Right lobe of liver (tissue), 6 donors: ENCODE results near the gene INPP5D. TPM values are rescaled to one million over a fixed set of nuclear protein-coding genes. Genes with fewer than 3 reads are reported as not detected.

Experiments used
- ATAC-seq, 4 donors: fragments of 200-7000 bp; cut with Tn5 transposase; one replicate each; pipeline ENCODE4 v1.9.1; 2020; ENCODE audit warnings: mild to moderate bottlenecking in 4 of 4, moderate library complexity in 4 of 4
- DNase-seq, 3 donors: peaks; one replicate each; pipeline ENCODE4 v3.0.0-alpha.2; 2020
- H3K27ac ChIP-seq, 3 donors: fragments of 200-600 bp; one replicate each; pipeline ENCODE4 v1.8.0; 2022
- H3K27me3 ChIP-seq, 2 donors: fragments of 200-600 bp; one replicate each; pipeline ENCODE4 v1.8.0; 2022
- H3K36me3 ChIP-seq, 4 donors: fragments of 200-600 bp; sonication (generic) in 1 of 4; one replicate each; pipeline versions ENCODE4 v1.5.1 to v1.8.0; 2017 to 2022; ENCODE audit warnings: control low read depth in 1 of 4
- H3K4me1 ChIP-seq, 4 donors: fragments of 200-600 bp; sonication (generic) in 1 of 4; one replicate each; pipeline versions ENCODE4 v1.5.1 to v1.8.0; 2017 to 2022; ENCODE audit warnings: control low read depth in 1 of 4
- H3K4me3 ChIP-seq, 3 donors: fragments of 200-600 bp; one replicate each; pipeline ENCODE4 v1.8.0; 2022
- H3K9me3 ChIP-seq, 4 donors: fragments of 200-600 bp; sonication (generic) in 1 of 4; one replicate each; pipeline versions ENCODE4 v1.5.1 to v1.8.0; 2017 to 2022; ENCODE audit warnings: control low read depth in 1 of 4
- POLR2A ChIP-seq: fragments of 450-650 bp; IDR thresholded peaks from one replicate; pipeline ENCODE4 v1.6.1; 2017; ENCODE audit warnings: antibody characterized with exemption, mild to moderate bottlenecking
- WGBS: methylation state at CpG from one replicate; pipeline ENCODE4 v1.1.6; 2018; ENCODE audit warnings: low coverage, low lambda C conversion rate; ENCODE audit not compliant: insufficient coverage; ENCODE audit errors: missing lambda C conversion rate; 5-methylcytosine and 5-hydroxymethylcytosine counted together
- intact Hi-C, 2 donors: fragments of 100-400 bp; cut with DNase I; formaldehyde crosslinking; loops; one replicate each; pipeline versions ENCODE4 v1.11.2 to v1.14.1; 2022
- total RNA-seq, 6 experiments: library from RNA; depleted of rRNA in 2 of 6; stranded (reverse); fragments of >200 nt in 2 of 6; fragmentation: NEBNext Ultra II Directional in 3 of 6; extraction: Animal tissue kit (Norgen Biotek cat#: 25700) in 3 of 6; gene quantifications; one replicate each; pipeline versions ENCODE4 v1.1.0 to v1.2.4, GENCODE V29; 2016 to 2023
- TF ChIP-seq, protein P1 (sequence below), 4 donors: fragments of 200-600 bp in 3 of 4; fragments of 450-650 bp in 1 of 4; IDR thresholded peaks; one replicate each; pipeline versions ENCODE4 v1.5.1 to v1.8.0; 2016 to 2022; ENCODE audit warnings: antibody characterized with exemption in 4 of 4, mild to moderate bottlenecking in 2 of 4
- donor health status: DM: no; HTN: yes; CAD: no.
- donor health status: DM: no; HTN: no; CAD: no.
- donor health status: DM: no; HTN: no; CAD: no.
- donor health status: DM: no; HTN: yes; CAD: no.
- donor health status: DM: no; HTN: yes; CAD: no.

Gene INPP5D
- total RNA-seq, 6 experiments from 2014 or later: 3.5 to 8.1 (median 5.5) TPM

DNA sequence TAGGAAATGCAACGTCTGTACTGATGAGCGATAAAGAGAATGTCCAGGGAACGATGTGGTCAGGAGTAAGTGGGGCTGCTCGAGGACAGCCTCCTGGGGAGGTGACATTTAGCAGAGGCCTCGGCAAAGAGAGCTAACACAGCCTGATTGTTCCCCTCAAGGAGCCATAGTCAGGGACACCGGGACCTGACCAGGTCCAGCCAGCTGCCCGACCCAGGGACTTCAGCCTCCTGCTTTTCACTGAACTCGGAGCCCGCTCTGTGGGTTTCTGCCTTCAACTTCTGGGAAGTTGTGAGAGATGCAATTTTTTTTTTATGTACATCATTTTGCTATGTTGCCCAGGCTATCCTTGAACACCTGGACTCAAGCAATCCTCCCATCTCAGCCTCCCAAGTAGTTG, 17.6 kb upstream of the INPP5D start:
- H3K36me3 ChIP-seq: no peaks in the 10 kb centered on the region
- TF ChIP-seq, protein P1, sequence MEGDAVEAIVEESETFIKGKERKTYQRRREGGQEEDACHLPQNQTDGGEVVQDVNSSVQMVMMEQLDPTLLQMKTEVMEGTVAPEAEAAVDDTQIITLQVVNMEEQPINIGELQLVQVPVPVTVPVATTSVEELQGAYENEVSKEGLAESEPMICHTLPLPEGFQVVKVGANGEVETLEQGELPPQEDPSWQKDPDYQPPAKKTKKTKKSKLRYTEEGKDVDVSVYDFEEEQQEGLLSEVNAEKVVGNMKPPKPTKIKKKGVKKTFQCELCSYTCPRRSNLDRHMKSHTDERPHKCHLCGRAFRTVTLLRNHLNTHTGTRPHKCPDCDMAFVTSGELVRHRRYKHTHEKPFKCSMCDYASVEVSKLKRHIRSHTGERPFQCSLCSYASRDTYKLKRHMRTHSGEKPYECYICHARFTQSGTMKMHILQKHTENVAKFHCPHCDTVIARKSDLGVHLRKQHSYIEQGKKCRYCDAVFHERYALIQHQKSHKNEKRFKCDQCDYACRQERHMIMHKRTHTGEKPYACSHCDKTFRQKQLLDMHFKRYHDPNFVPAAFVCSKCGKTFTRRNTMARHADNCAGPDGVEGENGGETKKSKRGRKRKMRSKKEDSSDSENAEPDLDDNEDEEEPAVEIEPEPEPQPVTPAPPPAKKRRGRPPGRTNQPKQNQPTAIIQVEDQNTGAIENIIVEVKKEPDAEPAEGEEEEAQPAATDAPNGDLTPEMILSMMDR (IDR thresholded peaks at IDR 0.05): no peak
- no peak for TF ChIP-seq POLR2A
- no CpG with 5 or more reads among the region's 9 CpGs for WGBS
- H3K9me3 ChIP-seq: no peaks in the 10 kb centered on the region
- H3K27ac ChIP-seq: no peak overlapping the region
- intact Hi-C loops: no loop called here
- H3K27me3 ChIP-seq: no peaks in the 10 kb centered on the region
- DNase-seq (no peak), ATAC-seq (no peak)
- no peak overlapping the region for H3K4me3 ChIP-seq
- H3K4me1 ChIP-seq: peaks cover 0 to 5% (median 0%) of the 10 kb centered on the region in 4 donors

DNA sequence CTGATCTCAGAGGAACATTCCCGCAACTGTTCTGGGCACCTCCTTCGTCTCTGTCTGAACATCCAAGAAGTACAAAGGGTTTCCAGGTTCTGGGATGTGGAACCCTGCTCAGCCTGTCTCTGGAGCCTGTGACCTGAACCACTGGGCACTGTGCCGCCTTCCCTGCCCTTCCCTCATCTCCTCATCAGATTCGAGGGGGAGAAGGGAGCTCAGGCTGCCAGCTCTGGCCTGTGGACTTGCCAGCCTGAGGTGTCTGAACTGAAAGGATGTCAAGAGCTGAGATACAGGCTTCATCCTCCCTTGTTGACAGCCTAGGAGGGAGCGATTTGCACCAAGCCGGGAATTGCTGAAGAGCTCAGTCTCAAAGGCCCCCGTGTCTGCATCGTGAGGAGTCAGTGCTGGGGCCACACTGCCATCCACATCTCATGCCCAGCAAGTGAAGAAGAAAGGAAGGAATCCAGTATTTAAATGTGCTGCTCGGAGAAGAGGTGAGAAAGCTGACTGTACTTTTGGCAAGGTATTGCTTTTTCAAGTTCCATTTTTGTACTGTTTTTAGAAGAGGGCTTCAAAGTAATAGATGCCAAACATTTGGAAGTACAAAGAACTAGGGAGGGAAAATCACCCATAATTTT, 15.1 kb upstream of the INPP5D start:
- WGBS: 74% methylated on average over 4 of the region's 9 CpGs
- ATAC-seq: no peak
- DNase-seq: no peak

DNA sequence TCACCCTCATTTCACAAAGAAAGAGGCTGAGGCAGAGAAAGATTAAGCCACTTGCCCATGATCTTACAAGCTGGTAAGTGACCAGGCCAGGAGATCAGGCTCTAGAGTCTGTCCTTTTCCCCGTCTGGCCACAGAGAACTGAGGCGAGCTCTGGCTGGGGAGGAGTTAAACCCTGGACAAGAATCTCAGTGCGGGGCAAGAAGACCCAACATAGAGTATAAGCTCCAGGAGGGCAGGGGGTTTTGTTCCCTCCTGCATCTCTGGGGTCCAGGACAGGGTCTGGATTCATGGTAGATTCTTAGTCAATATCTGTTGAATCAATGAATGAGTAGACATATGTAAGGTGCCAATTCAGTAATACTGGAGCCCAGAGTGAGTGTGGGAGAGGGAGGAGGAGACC, 12.9 kb upstream of the INPP5D start:
- no peak for ATAC-seq
- Histone ChIP-seq H3K9me3 (no peaks in the 10 kb centered on the region), H3K27me3 (no peaks in the 10 kb centered on the region), H3K27ac (no peak overlapping the region), H3K4me1 (peaks cover 0 to 5% (median 0%) of the 10 kb centered on the region in 4 donors), H3K4me3 (no peak overlapping the region), H3K36me3 (no peaks in the 10 kb centered on the region)
- 94% methylated on average over 3 of the region's 3 CpGs for WGBS
- no peak for DNase-seq
- intact Hi-C loops: no loop called here
- TF ChIP-seq, protein P1 (IDR thresholded peaks at IDR 0.05): no peak
- TF ChIP-seq POLR2A: no peak

More for the DNA sequence above, 15.1 kb upstream of the INPP5D start:
- Histone ChIP-seq H3K27me3 (no peaks in the 10 kb centered on the region), H3K27ac (no peak overlapping the region), H3K9me3 (no peaks in the 10 kb centered on the region), H3K4me1 (peaks cover 0 to 5% (median 0%) of the 10 kb centered on the region in 4 donors), H3K4me3 (no peak overlapping the region), H3K36me3 (no peaks in the 10 kb centered on the region)
- TF ChIP-seq POLR2A: no peak
- TF ChIP-seq, protein P1 (IDR thresholded peaks at IDR 0.05): no peak
- intact Hi-C loops: no loop called here

DNA sequence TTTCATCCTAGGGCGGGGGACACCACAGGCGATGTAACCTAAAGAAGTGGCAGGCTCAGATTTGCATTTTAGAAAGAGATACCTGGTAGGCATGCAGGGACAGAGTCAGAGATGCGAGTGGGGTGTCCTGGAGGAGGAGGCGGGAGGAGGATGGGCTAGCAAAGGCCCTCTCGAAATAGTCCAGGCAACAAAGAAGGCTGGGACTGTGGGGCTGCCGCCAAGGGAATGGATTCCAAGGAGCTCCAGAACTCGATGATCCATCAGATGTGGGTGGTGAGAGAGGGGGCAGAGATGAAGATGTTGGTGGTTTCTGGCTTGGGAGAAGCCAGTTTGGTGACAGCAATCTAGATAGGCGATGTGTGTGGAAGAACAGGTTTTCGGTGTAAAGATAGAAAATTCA, 12.5 kb upstream of the INPP5D start:
- intact Hi-C loops: no loop called here
- Histone ChIP-seq H3K27ac (no peak overlapping the region), H3K4me1 (peaks cover 0 to 5% (median 0%) of the 10 kb centered on the region in 4 donors), H3K27me3 (no peaks in the 10 kb centered on the region), H3K9me3 (no peaks in the 10 kb centered on the region), H3K36me3 (no peaks in the 10 kb centered on the region), H3K4me3 (no peak overlapping the region)
- WGBS: 85% methylated on average over 9 of the region's 9 CpGs
- TF ChIP-seq, protein P1 (IDR thresholded peaks at IDR 0.05): no peak
- TF ChIP-seq POLR2A: no peak
- DNase-seq (no peak), ATAC-seq (no peak)
